NB4 (cell line): ENCODE measurements around the gene OMA1.
"Not testable (repeated sequence)": the region's sequence is repeated elsewhere in the genome, so short reads cannot be mapped to it uniquely, and the experiment has no call there.

Source experiments
- MAX ChIP-seq: IDR thresholded peaks from 2 replicates; pipeline ENCODE4 v1.6.1; 2011; ENCODE audit warnings: low read depth, low read length
- MYC ChIP-seq: IDR thresholded peaks from 2 replicates; pipeline ENCODE4 v1.6.1; 2011; ENCODE audit warnings: low read depth, low read length
- POLR2A ChIP-seq: IDR thresholded peaks from 2 replicates; pipeline ENCODE4 v1.6.1; 2011; ENCODE audit warnings: mild to moderate bottlenecking; ENCODE audit not compliant: insufficient read length; ENCODE audit errors: extremely low read depth
- TF ChIP-seq, protein P1 (sequence below): IDR thresholded peaks from one replicate; pipeline ENCODE4 v1.5.1; 2012; ENCODE audit warnings: low read depth, low read length

- TF ChIP-seq, protein P1, sequence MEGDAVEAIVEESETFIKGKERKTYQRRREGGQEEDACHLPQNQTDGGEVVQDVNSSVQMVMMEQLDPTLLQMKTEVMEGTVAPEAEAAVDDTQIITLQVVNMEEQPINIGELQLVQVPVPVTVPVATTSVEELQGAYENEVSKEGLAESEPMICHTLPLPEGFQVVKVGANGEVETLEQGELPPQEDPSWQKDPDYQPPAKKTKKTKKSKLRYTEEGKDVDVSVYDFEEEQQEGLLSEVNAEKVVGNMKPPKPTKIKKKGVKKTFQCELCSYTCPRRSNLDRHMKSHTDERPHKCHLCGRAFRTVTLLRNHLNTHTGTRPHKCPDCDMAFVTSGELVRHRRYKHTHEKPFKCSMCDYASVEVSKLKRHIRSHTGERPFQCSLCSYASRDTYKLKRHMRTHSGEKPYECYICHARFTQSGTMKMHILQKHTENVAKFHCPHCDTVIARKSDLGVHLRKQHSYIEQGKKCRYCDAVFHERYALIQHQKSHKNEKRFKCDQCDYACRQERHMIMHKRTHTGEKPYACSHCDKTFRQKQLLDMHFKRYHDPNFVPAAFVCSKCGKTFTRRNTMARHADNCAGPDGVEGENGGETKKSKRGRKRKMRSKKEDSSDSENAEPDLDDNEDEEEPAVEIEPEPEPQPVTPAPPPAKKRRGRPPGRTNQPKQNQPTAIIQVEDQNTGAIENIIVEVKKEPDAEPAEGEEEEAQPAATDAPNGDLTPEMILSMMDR = not testable (repeated sequence)
- not testable (repeated sequence) for TF ChIP-seq POLR2A, MYC, MAX
Measured at GRCh38 chr1:58563715-58564114, 17.2 kb upstream of the OMA1 start.
